GM11168 (cell line): Measurements from ENCODE around the gene MARCKSL1.

Experiments used
- in situ Hi-C: fragments of 300-500 bp; cut with MboI; formaldehyde crosslinking; loops from one replicate; pipeline ENCODE4 v1.12.0; 2022; ENCODE audit warnings: low sequenced_read_pairs; ENCODE audit not compliant: unreplicated experiment

MARCKSL1 gene

GRCh38 chr1:32334864-32335534 lies 1.0 kb downstream of the MARCKSL1 start:
- in situ Hi-C loops = no loop called here

GRCh38 chr1:32334274-32334861 lies 1.7 kb downstream of the MARCKSL1 start:
- in situ Hi-C loops = no loop called here

GRCh38 chr1:32333251-32333963 lies 2.6 kb downstream of the MARCKSL1 start:
- in situ Hi-C loops = no loop called here

GRCh38 chr1:32332290-32333079 lies 3.5 kb downstream of the MARCKSL1 start:
- in situ Hi-C loops = no loop called here

GRCh38 chr1:32331549-32331948 lies 4.5 kb downstream of the MARCKSL1 start:
- in situ Hi-C loops = no loop called here

GRCh38 chr1:32330558-32331151 lies 5.4 kb downstream of the MARCKSL1 start:
- in situ Hi-C loops = no loop called here

GRCh38 chr1:32329931-32330466 lies 6.0 kb downstream of the MARCKSL1 start:
- in situ Hi-C loops = no loop called here

- in situ Hi-C loops = no loop called here
These were observed 8.8 kb downstream of the MARCKSL1 start for GRCh38 chr1:32327204-32327603.

GRCh38 chr1:32321712-32322291 lies 14.2 kb downstream of the MARCKSL1 start:
- in situ Hi-C loops = no loop called here

- in situ Hi-C loops = no loop called here
These were observed 17.7 kb downstream of the MARCKSL1 start for GRCh38 chr1:32318127-32318869.

- in situ Hi-C loops = no loop called here
These were observed 19.1 kb downstream of the MARCKSL1 start for GRCh38 chr1:32316903-32317277.

GRCh38 chr1:32311709-32312393 lies 24.2 kb downstream of the MARCKSL1 start:
- in situ Hi-C loops = no loop called here

- in situ Hi-C loops = loop anchor here (5.0 kb wide), 1 partner anchor 103 kb away; the partner anchor contains the start of genes DCDC2B and IQCC
These were observed 26.1 kb downstream of the MARCKSL1 start for GRCh38 chr1:32309960-32310359.

- in situ Hi-C loops = loop anchor here (5.0 kb wide), 1 partner anchor 100 kb away; the partner anchor contains the start of genes DCDC2B and IQCC
These were observed 28.7 kb downstream of the MARCKSL1 start for GRCh38 chr1:32307324-32307723.

GRCh38 chr1:32305310-32305709 lies 30.7 kb downstream of the MARCKSL1 start:
- in situ Hi-C loops = loop anchor here (5.0 kb wide), 1 partner anchor 98 kb away; the partner anchor contains the start of genes DCDC2B and IQCC

- in situ Hi-C loops = no loop called here
These were observed 31.9 kb downstream of the MARCKSL1 start for GRCh38 chr1:32303997-32304622.

- in situ Hi-C loops = no loop called here
These were observed 32.7 kb downstream of the MARCKSL1 start for GRCh38 chr1:32303358-32303757.

- in situ Hi-C loops = no loop called here
These were observed 36.7 kb downstream of the MARCKSL1 start for GRCh38 chr1:32299327-32299726.
